PC-9 (cell line): ENCODE measurements around the gene TUBA4B.

Source experiments
- CTCF ChIP-seq: fragments of 200-600 bp; sonication (generic); conservative IDR thresholded peaks from 2 replicates; pipeline ENCODE4 v1.6.1; 2017; ENCODE audit warnings: mixed run types, antibody characterized with exemption, mild to moderate bottlenecking, moderate library complexity
- EZH2 ChIP-seq: fragments of 200-600 bp; sonication (generic); IDR thresholded peaks from 2 replicates; pipeline ENCODE4 v1.8.0; 2017; ENCODE audit warnings: antibody characterized with exemption, low read depth

- TF ChIP-seq CTCF (no peak), EZH2 (no peak)
Measured at GRCh38 chr2:219223831-219224610, 29.0 kb upstream of the TUBA4B start.
